A549 treated with CORT108297 at 1 μM for 4 hours (cell line): ENCODE data around the gene GPR6. TPM values are rescaled to one million over a fixed set of nuclear protein-coding genes. Genes with fewer than 3 reads are reported as not detected.

Experiments used
- total RNA-seq: library from RNA; stranded (reverse); fragments of 200-300 nt; extraction: Qiagen RNA extraction; gene quantifications from 5 replicates; pipeline ENCODE4 v1.2.3, GENCODE V29; 2022

Gene GPR6
- total RNA-seq: not detected in 5 replicates

DNA sequence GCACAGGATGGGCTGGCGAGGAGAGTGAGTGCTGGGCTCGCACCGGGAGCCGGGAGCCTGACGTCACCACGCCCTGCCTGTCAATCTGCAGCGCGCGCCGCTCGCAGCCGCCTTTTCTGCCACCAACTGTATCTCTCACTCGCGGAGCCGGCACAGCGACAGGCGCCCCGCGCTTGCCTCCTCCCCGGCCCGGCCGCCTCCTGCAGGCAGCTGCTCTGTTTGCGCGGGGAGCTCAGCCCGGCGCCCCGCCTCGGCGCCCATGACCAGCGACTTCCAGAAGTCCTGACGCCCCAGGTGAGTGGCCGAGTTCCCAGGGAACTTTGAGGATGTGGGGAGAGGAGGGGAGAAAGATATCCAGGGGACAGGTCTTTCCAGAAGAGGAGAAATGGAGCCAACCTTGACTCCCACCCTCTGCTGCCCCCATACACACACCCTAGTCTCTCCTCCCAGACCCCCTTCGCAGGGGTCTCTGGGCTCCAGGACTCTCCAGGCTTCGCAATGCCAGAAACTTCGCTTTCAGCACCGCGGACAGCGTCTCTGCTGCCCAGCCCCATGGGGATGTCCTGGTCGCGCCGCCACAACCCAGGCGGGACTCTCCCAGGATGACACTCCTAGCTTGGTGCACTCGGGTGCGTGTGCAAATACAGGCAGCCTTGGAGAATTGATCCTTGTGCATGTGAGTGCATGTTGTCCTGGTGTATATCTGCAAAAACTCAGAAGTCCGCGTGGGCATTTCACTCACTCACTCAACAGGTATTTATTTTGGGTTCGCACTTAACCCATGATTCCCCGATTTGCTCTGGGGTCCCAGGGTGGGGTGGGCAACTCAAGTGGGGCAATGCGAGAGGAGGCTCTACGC lies at the start of gene GPR6:
TSS of gene GPR6 (plus strand) at position 138 of the 859 bp plus-strand sequence. CDS start 802 bp downstream, outside the sequence.

Other genes with a start within 250 kb of the GPR6 start
- gene WASF1, start 201.4 kb downstream of the GPR6 start, total RNA-seq: 9.8 to 14.1 TPM (median 12.3 TPM) in 5 replicates
- gene CDC40, start 202.1 kb downstream of the GPR6 start, total RNA-seq: 7.3 to 10.0 TPM (median 9.1 TPM) in 5 replicates